KMS-11 (cell line): ENCODE results near the gene ADPGK.
"Not testable (repeated sequence)": the region's sequence is repeated elsewhere in the genome, so short reads cannot be mapped to it uniquely, and the experiment has no call there.

Experiments
- H2AFZ ChIP-seq: fragments of 200-600 bp; sonication (generic); 2 replicates; pipeline ENCODE4 v1.6.1; 2016; ENCODE audit warnings: antibody characterized with exemption, mixed run types, low read depth
- H3K27ac ChIP-seq: fragments of 200-600 bp; sonication (generic); 2 replicates; pipeline ENCODE4 v1.6.1; 2016; ENCODE audit warnings: mild to moderate bottlenecking, mixed run types
- H3K27me3 ChIP-seq: fragments of 200-600 bp; sonication (generic); 2 replicates; pipeline ENCODE4 v1.6.1; 2017; ENCODE audit warnings: mild to moderate bottlenecking, low read depth, mixed run types, moderate library complexity; ENCODE audit not compliant: insufficient read depth
- H3K36me3 ChIP-seq: fragments of 200-600 bp; sonication (generic); 2 replicates; pipeline ENCODE4 v1.6.1; 2017; ENCODE audit warnings: mild to moderate bottlenecking, mixed run types; ENCODE audit not compliant: insufficient read depth
- H3K4me1 ChIP-seq: fragments of 200-600 bp; sonication (generic); 2 replicates; pipeline ENCODE4 v1.6.1; 2016; ENCODE audit warnings: mild to moderate bottlenecking, low read depth, mixed run types; ENCODE audit not compliant: poor library complexity, severe bottlenecking
- H3K4me2 ChIP-seq: fragments of 200-600 bp; sonication (generic); 2 replicates; pipeline ENCODE4 v1.7.0; 2016; ENCODE audit warnings: mild to moderate bottlenecking, mixed run types
- H3K4me3 ChIP-seq: fragments of 200-600 bp; sonication (generic); IDR thresholded peaks from 2 replicates; pipeline ENCODE4 v1.6.1; 2017; ENCODE audit warnings: low read depth, low read length, mixed read lengths; ENCODE audit not compliant: insufficient read depth
- H3K79me2 ChIP-seq: fragments of 200-600 bp; sonication (generic); 2 replicates; pipeline ENCODE4 v1.6.1; 2016; ENCODE audit warnings: low read depth, mixed run types; ENCODE audit not compliant: insufficient read depth
- H3K9ac ChIP-seq: fragments of 200-600 bp; sonication (generic); 2 replicates; pipeline ENCODE4 v1.6.1; 2016; ENCODE audit warnings: mild to moderate bottlenecking, mixed run types
- H4K20me1 ChIP-seq: fragments of 200-600 bp; sonication (generic); 2 replicates; pipeline ENCODE4 v1.6.1; 2016; ENCODE audit warnings: mild to moderate bottlenecking, mixed run types; ENCODE audit not compliant: insufficient read depth
- CTCF ChIP-seq: fragments of 200-600 bp; sonication (generic); conservative IDR thresholded peaks from 2 replicates; pipeline ENCODE4 v1.6.1; 2017; ENCODE audit warnings: low read depth, mild to moderate bottlenecking, antibody characterized with exemption, low read length, moderate library complexity, mixed read lengths

The ADPGK gene

GRCh38 chr15:72728821-72729220, 54.7 kb downstream of the ADPGK start:
- no peak overlapping the region for H3K4me2 ChIP-seq
- H3K4me3 ChIP-seq = no peak overlapping the region
- peaks cover 5% of the 10 kb centered on the region for H3K4me1 ChIP-seq
- no peak for TF ChIP-seq CTCF
- no peaks in the 10 kb centered on the region for H3K36me3 ChIP-seq
- H2AFZ ChIP-seq = no peak overlapping the region
- no peaks in the 10 kb centered on the region for H3K79me2 ChIP-seq
- H3K27ac ChIP-seq = no peak overlapping the region
- no peaks in the 10 kb centered on the region for H4K20me1 ChIP-seq
- H3K9ac ChIP-seq = no peak overlapping the region
- no peaks in the 10 kb centered on the region for H3K27me3 ChIP-seq

- not testable (repeated sequence) for H3K36me3 ChIP-seq, H3K9ac ChIP-seq, H2AFZ ChIP-seq, H3K27ac ChIP-seq, H3K4me3 ChIP-seq, H3K4me2 ChIP-seq, H3K79me2 ChIP-seq, H3K27me3 ChIP-seq, H4K20me1 ChIP-seq, H3K4me1 ChIP-seq
These were observed 55.3 kb downstream of the ADPGK start for GRCh38 chr15:72728249-72728648.

GRCh38 chr15:72727154-72727553, 56.4 kb downstream of the ADPGK start:
- TF ChIP-seq CTCF = no peak
- Histone ChIP-seq H3K36me3 (no peaks in the 10 kb centered on the region), H3K4me2 (no peak overlapping the region), H3K27me3 (no peaks in the 10 kb centered on the region), H2AFZ (no peak overlapping the region), H3K79me2 (no peaks in the 10 kb centered on the region), H3K4me3 (no peak overlapping the region), H3K27ac (no peak overlapping the region), H3K4me1 (peaks cover 10% of the 10 kb centered on the region), H3K9ac (no peak overlapping the region), H4K20me1 (no peaks in the 10 kb centered on the region)

- not testable (repeated sequence) for H4K20me1 ChIP-seq, H3K4me2 ChIP-seq, H3K9ac ChIP-seq, H3K36me3 ChIP-seq, H3K27ac ChIP-seq, H3K79me2 ChIP-seq, H2AFZ ChIP-seq, H3K27me3 ChIP-seq, H3K4me3 ChIP-seq
- peaks cover 15% of the 10 kb centered on the region for H3K4me1 ChIP-seq
These were observed 57.7 kb downstream of the ADPGK start for GRCh38 chr15:72725851-72726250.

GRCh38 chr15:72725446-72725845, 58.1 kb downstream of the ADPGK start:
- Histone ChIP-seq H4K20me1 (no peaks in the 10 kb centered on the region), H3K4me3 (no peak overlapping the region), H3K79me2 (no peaks in the 10 kb centered on the region), H2AFZ (no peak overlapping the region), H3K4me2 (no peak overlapping the region), H3K4me1 (peaks cover 15% of the 10 kb centered on the region), H3K27ac (no peak overlapping the region), H3K9ac (no peak overlapping the region), H3K27me3 (no peaks in the 10 kb centered on the region), H3K36me3 (no peaks in the 10 kb centered on the region)
- no peak for TF ChIP-seq CTCF

GRCh38 chr15:72724028-72724427, 59.5 kb downstream of the ADPGK start:
- H4K20me1 ChIP-seq = no peaks in the 10 kb centered on the region
- H2AFZ ChIP-seq = no peak overlapping the region
- no peak overlapping the region for H3K4me3 ChIP-seq
- H3K27ac ChIP-seq = no peak overlapping the region
- H3K79me2 ChIP-seq = no peaks in the 10 kb centered on the region
- H3K27me3 ChIP-seq = no peaks in the 10 kb centered on the region
- no peaks in the 10 kb centered on the region for H3K36me3 ChIP-seq
- H3K9ac ChIP-seq = no peak overlapping the region
- H3K4me2 ChIP-seq = no peak overlapping the region
- H3K4me1 ChIP-seq = peaks cover 15% of the 10 kb centered on the region
- no peak for TF ChIP-seq CTCF
